ENCODE data around the gene SAMHD1. TPM values are rescaled to one million over a fixed set of nuclear protein-coding genes. Genes with fewer than 3 reads are reported as not detected.
A peak's percentile ranks its signal among the peaks of the same experiment; 100 is the strongest.
"Not testable (repeated sequence)": the region's sequence is repeated elsewhere in the genome, so short reads cannot be mapped to it uniquely, and the experiment has no call there.

The SAMHD1 gene
- total RNA-seq, 1 donor from 2014 or later = 42.5 TPM

DNA sequence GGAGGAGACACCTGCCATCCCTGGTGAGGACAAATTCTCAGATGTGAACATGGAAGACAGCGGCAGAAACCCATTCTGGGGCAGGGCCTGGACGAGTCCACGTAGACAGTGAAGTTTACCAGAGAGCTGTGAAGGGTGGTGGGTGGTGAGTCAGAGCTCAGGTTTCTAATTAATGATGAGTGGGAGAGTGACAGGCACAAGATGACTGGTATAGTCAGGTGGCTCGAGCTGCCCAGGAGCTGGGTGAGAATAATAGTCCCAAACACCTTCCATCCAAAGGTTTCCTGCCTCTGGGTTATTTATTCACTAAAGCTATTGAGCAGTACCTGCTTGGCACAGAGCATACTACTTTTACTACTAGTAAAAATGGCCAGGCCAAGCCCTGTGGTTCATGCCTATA, 69.6 kb downstream of the SAMHD1 start:
- intact Hi-C loops (cut with micrococcal nuclease) = no loop called here
- no peak for DNase-seq
- no peak for ATAC-seq

DNA sequence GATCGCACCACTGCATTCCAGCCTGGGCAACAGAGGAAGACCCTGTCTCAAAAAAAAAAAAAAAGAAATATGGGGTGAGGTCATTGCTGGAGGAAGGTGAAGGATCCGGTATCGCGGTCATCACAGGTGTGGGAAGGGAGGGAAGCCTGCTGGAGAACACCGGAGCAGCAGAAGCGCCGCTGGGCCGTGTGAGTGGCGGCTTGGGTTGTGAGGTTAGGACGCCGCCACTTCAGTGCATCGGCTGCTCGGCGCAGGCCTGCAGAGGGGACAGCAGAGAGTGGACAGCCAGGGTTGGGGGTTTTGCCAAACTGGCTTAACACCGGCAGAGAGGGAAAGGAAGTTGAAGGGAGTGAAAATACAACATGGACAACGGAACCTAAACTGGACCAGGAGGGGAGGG, 70.2 kb downstream of the SAMHD1 start:
- no peak for ATAC-seq
- DNase-seq = no peak
- intact Hi-C loops (cut with micrococcal nuclease) = no loop called here

DNA sequence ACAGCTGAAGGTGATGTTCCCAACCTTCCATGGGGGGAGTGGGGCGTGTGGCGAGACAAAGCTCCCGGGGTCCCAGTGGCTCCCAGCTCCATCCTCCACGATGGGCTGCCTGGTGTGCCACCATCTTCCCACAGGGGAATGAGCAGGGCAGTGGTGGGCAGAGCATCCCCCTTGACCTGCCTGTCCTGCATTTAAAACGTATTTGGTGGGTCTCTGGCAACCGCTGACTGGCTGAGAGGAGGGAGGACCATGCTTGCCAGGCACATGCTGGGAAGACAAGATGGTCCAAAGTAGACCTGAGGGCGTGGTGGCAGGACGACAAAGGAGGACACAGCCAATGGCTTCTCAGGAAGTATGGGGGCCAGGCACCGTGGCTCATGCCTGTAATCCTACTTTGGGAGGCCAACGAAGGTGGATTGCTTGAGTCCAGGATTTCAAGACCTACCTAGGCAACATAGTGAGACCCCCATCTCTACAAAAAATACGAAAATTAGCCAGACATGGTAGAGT, 70.7 kb downstream of the SAMHD1 start:
- intact Hi-C loops (cut with micrococcal nuclease) = no loop called here
- ATAC-seq = no peak
- DNase-seq = no peak

DNA sequence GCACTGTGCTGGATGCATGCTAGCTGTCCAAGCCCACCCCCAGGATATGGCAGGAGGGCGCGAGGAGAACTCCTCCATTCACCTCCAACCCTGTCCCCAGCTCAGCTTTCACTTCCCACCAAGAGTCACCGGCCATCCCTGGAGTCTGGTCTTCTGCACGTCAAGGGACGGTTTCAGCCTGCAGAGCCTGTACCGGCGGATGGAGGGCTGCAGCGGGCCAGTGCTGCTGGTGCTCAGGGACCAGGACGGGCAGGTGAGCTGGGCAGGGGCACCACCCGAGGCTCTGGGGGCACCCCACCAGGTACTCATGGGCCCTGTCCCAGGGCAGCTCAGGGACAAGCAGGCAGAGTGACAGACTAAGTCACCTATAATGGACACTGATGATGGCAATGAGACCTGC, 72.6 kb downstream of the SAMHD1 start:
- DNase-seq (no peak), ATAC-seq (no peak)
- intact Hi-C loops (cut with micrococcal nuclease) = no loop called here

DNA sequence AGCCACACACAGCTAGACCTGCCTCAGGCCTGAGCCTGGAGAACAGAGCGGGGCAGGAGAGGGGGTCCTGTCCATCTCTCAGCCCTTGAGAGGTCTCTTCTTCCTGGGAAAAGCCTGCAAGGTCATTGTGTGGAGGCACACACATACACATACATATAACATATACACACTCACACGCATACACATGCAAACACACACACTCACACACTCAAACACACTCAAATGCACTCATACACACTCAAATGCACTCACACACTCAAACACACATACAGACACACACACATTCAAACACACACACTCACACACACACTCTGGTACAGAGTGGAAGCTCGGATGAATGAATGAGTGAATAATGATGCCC, 75.1 kb downstream of the SAMHD1 start:
- no peak for ATAC-seq
- intact Hi-C loops (cut with micrococcal nuclease) = no loop called here
- no peak for DNase-seq

DNA sequence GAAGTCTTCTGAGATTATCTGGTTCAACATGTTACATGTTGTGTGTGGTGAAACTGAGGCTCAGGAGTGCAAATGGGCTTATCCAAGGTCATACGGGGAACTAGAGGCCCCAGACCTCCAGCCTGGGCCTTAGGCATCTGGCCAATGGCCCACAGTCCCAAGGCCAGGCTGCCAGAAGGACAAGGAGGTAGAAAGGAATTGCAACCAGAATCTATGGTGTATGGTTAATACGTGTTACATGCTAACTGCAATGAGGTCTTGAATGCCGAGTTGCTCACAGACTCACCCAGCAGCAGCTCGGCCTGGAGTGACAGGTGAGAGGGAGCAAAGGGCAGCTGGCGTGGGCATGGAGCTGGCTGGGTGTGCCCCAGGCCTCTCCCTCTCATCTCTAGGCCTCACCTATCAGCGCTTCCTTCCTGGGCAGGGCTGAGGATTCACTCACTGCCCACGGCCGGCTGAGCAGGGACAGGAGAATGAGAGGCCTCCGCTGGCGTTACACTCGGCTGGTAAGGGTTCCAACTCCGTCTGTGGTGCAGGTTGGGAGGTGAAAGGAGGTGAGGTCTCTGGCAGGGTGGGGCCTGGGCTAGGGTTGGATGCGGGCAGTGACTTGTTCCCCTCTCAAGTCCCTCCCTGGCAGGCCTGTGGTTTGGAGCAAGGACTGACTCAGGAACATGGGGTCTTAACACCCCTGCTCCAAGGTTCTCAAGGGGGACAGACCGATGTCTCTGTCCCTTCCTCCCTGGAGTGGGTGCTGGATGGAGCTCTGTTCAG, 75.6 kb downstream of the SAMHD1 start, which contains the start of gene TLDC2:
Gene TLDC2, plus strand, starts transcription at position 437 of the 771 bp plus-strand sequence. Its CDS starts 37 bp downstream, at position 474.
- ATAC-seq (no peak), DNase-seq (no peak)
- intact Hi-C loops (cut with micrococcal nuclease) = no loop called here

DNA sequence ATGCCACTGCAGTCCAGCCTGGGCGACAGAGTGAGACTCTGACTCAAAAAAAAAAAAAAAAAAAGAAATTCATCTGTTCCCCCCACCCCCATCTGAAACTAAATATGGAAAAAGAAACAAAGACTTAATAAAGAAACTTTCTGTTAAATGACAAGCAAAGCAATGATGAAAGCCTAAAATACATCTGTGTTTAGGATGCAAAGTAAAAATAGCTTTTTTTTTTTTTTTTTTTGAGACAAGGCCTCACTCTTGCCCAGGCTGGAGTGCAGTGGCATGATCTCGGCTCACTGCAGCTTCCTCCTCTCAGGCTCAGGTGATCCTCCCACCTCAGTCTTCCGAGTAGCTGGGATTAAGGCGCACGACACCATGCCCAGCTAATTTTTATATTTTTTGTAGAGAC, 76.4 kb downstream of the SAMHD1 start:
- intact Hi-C loops (cut with micrococcal nuclease); ATAC-seq: not testable (repeated sequence)

DNA sequence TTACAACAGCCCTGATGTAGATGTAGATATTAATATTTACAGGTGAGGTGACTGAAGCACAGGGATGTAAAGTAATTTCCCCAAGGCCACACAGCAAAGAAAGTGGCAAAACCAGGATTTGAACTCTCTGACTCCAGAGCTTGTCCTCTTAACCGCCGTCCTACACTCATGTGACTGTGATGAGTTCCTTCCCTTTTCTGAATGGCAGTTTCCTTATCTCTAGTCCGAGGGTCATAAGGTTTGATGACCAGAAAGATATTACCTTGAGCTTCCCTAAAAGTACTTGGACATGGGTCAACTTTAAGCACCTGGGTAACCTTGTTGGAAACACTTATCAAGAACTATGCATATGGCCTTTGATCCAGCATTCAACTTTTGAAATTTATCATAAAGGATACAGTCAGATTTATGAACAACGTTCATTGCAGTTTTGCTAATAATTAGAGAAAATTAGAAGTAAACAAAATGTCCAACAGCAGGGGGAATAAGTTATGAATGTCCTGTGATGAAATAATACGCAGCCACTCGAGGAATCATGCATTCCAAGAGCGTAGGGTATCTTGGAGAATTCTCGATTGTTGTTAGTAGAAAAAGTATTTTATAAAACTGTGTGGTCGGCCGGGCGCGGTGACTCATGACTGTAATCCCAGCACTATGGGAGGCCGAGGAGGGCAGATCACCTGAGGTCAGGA, 77.9 kb downstream of the SAMHD1 start:
- no peak for ATAC-seq

More for the DNA sequence above, 76.4 kb downstream of the SAMHD1 start:
- DNase-seq = not testable (repeated sequence)

DNA sequence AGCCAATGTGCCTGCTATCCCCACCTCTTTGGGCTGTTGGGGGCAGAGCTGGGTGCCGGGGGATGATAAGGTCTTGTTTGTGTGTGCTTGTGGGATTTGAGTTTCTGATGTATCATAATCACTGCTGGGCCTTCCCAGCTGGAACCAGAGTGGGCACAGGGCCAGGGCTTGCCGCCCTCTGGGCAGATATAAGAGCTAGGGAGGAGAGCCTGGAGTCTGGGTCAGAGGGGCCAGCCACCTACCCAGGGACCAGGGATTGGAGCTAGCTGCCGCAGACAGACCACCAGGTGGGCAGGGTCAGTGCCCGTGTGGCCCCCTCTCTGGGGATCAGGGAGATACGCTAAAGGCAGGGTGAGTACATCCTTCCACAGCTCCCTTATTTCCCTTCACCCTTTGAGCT, 78.7 kb downstream of the SAMHD1 start:
- DNase-seq = no peak
- intact Hi-C loops (cut with micrococcal nuclease) = no loop called here
- ATAC-seq = peak; percentile 50

More for the DNA sequence above, 77.9 kb downstream of the SAMHD1 start:
- DNase-seq = no peak
- intact Hi-C loops (cut with micrococcal nuclease) = no loop called here

DNA sequence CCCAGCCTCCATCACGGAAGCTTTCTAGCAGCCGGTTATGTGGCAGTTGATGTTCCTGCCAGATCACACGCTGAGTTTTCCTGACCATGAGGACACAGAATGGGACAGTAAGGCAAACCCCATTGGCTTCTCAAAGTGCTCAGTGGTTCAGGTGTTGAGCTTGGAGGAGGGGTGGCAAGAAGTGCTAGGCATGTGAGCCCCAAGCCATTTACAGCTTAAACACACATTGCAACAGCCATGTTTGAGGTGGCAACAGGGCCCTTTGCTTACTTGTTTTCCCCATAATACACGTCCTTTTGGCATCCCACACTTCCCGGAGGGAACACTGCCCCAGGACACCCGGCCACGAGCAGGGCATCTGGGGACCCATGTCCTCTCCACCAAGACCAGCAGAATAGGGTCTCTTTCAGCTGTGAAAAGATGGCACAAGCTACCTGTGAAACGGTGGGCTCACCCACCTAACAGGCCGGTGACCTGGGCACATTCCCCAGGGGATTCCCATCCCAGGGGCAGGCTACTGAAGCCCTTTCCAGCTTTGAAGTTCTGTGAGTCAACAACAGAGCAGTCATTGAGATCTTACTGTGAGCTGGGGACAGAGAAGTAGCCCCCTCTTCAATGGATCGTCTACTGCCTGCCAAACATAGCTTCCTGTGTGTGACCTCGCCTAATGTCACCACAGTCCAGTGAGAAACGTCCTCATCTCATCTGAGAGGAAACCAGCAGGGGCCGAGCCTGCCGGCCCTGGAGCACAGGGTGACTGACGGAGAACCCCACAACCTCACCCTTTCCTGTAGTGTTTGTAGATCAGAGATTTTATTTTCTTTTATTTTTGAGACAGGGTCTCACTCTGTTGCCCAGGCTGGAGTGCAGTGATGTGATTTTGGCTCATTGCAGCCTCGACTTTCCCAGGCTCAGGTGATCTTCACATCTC, 79.6 kb downstream of the SAMHD1 start:
- no peak for DNase-seq
- intact Hi-C loops (cut with micrococcal nuclease) = no loop called here
- ATAC-seq = no peak

DNA sequence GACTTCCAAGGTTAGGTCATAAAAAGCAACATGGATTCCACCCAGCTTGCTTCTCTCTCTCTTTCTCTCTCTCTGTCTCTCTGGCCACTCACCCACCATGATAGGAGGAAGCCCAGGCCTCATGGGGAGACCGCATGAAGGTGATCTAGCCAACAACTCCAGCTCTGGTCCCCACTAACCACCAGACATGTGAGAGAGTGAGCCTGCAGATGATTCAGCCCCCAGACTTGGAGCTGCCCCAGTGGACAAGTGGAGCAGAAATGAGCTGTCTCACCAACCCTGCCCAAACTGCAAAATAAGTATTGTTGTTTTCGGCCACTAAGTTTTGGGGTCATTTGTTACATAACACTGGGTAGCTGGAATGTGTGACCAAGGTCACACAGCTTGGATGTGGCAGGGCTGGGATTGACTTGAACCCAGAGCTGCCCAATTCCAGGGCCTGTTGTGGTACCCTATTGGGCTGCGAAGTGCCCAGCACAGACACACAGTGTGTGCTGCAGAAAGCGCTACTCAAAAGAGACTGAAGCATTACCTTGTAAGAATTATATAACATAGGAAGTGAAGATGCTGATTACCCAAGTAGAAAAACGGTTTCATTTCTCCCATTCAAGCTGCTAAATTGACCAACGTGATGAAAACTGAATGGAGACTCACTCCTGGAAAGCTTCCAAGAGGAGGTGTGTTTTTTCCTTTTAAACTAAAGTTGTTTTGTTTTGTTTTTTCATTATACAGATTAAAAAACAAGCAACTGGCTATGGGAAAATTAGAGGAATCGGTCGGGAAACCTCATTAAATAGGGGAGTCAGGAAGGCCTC, 84.6 kb downstream of the SAMHD1 start:
- intact Hi-C loops (cut with micrococcal nuclease) = no loop called here
- ATAC-seq (no peak), DNase-seq (no peak)

DNA sequence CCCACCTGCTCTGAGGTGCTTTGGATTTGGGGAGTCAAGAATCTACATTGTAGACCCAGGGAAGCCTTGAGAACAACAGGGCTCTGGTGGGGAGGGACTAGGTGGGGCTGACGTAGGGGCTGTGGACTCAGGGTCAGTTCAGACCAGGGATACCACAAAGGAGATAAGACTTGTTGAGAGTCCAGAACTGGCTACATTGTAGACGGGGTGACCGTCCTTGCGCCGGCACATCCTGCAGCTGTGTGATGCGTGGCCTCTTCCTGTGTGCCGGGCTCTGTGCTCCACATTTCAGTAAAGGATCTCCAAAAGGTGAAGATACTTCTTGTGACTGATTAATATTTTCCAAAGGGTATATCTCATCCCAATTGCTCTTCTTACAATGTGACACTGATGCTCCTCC, 85.3 kb downstream of the SAMHD1 start:
- intact Hi-C loops (cut with micrococcal nuclease) = no loop called here
- DNase-seq (no peak), ATAC-seq (no peak)

DNA sequence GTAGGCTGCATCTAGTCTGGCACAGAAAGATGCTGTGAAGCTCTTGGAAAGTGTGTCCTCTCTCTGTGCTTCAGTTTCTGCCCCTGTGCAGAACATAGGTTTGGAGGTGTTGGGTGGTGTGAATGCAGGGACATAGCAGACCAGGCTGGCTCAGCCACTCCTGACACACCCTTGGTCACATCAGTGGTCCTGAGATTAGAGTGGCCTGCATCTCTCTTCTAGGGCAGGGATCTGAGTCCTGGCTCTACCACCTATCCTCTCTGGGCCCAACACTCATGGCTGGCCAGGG, 85.7 kb downstream of the SAMHD1 start:
- intact Hi-C loops (cut with micrococcal nuclease) = no loop called here
- no peak for DNase-seq
- no peak for ATAC-seq

DNA sequence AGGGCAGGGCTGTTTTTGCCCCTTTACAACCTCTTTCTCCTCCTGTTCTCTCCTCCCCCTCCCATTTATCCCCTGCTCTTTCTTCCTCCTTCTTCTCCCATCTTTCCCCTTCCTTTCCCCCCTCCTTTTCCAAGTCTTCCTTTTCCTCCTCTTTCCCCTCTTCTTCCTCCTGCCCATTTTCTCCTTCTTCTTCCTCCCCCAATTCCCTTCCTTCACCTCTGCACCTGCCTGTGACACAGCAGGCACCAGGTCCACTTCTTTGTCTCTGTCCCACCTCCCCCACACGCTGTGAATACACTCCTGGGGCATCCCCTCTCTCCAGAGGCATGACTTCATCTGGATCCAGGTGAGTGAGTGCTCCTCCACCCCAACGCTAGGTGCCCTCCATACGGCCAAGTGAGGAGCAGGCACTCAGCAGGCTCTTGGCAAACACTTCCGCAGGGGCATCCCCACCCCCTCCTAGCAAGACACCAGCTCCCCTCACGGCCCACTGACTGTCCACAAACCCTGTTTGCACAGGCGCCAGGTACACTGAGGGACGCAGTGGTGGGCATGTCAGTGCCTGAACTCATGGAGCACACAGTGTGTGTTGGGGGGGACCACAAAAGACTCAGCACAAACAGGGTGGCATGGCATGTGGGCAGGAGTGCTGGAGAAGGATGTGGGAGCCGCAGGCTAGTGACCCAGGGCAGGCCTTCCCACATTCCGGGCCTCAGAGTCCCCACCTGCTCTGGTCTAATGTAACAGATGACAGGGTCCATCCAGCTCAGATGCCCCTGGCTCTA, 86.2 kb downstream of the SAMHD1 start:
- intact Hi-C loops (cut with micrococcal nuclease) = no loop called here
- ATAC-seq = no peak
- DNase-seq = no peak

DNA sequence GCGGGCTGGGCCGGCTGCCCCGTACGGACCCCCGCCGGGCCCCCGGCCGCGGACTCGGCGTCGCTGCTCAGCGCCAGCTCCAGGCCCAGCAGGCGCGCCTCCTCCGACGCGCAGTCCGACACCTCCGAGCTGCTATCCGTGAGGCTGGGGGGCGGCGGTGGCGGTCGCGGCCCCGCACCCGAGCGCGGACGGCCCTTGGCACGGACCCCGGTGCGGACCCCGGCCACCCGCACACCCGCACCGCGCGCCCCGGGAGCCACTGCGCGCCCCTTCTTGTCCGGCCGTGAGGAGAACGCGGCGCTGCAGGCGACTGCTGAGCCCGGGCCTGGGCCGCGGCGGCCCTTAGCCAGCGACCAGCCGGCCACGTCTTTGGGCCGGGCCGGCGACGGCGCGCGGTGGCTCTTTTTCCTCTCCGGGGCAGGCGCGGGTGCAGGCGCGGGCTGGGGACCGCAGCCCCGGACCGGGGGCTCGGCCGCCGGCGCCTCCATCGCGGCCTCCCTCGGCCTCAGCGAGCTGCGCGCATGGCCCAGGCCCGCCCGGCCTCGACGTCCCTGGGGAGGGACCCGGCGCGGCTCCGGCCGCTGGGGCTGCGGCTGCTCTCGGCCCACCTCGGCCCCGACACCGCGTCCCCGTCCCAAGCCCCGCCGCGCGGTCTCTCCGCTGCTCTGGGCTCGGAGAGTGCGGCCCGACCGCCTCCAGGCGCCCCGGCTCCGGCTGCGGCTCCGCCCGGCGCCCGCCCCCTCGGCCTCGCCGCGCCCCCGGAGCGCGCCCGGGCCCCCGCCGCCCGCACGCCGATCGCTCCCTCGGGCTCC, 88.4 kb downstream of the SAMHD1 start:
- DNase-seq = peak; percentile 57
- intact Hi-C loops (cut with micrococcal nuclease) = no loop called here

DNA sequence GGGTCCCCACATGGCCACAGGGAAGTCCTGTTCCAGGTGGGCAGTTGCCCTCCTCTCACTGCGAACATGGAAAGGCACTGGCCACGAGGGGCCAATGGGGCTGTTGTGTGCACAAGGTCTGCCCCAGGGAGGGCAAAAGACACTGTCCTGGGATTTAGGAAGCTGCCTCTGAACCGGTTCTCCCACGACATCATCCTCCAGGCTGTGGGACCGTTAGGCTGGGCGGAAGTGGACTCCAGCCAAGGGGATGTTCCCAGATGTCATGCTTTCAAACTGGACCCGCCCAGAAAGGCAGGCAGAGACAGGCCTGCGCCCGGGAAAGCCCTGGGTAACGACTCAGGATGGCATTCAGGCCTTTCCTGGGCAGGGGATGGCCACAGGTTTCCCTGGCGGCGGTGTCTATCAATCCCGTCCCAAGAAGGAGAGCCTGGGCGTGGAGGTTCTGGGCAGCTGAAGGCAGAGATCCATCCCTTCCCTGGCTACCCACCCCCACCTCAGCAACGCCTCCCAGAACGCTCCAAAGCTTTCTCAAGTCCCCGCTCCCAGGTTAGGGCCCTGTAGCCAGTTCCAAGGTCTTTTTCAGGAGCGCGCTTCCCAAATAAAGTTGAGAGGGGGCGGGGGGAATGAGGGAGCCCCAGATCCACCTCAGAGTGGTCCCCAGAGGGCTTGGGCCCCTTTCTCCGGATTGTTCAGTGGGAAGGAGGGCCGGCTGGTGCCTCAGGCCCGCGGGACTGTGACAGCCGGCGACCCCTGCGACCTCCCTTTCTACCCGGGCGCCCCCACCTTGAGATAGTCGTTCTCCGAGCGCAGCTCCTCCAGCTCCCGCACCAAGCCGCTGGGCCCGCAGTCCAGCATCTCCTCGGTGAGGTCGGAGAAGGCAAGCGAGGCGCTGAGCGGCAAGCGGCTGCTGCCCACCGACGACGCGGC, 89.4 kb downstream of the SAMHD1 start:
- peak; percentile 90 for DNase-seq
- peak; percentile 62 for ATAC-seq
- intact Hi-C loops (cut with micrococcal nuclease) = no loop called here

More for the DNA sequence above, 88.4 kb downstream of the SAMHD1 start:
- ATAC-seq = no peak

DNA sequence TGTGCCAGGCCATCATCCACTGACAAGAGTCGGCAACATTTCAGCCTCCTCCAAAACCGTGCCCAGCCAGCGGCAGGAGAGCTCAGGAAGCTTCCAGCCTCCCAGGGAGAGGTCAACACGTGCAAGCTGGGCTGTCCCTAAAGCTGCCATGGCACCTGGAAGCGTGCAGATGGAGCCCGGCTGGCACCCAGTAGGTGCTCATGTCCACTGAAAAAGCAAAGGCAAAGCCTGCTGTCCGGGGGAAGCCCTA, 90.0 kb downstream of the SAMHD1 start:
- ATAC-seq = peak; percentile 13
- DNase-seq = peak; percentile 68
- intact Hi-C loops (cut with micrococcal nuclease) = no loop called here

Data from left ventricle myocardium superior (tissue), 1 donor.